OCI-LY3 (cell line): ENCODE measurements around the gene CCL11.

ENCODE experiments used
- H2AFZ ChIP-seq: fragments of 200-600, 300-600 bp; shearing (Covaris generic); 2 replicates; pipeline ENCODE4 v1.6.0; 2014; ENCODE audit warnings: antibody characterized with exemption, low read depth, low read length
- H3K27ac ChIP-seq: fragments of 200-600, 300-600 bp; sonication (generic); 2 replicates; pipeline ENCODE4 v1.5.1; 2014; ENCODE audit warnings: mild to moderate bottlenecking, low read length, moderate library complexity, mixed read lengths
- H3K27me3 ChIP-seq: fragments of 200-600, 300-600 bp; sonication (generic); 2 replicates; pipeline ENCODE4 v1.6.1; 2014; ENCODE audit warnings: low read depth, low read length, mixed read lengths
- H3K36me3 ChIP-seq: fragments of 200-600, 300-600 bp; sonication (generic); replicated peaks from 2 replicates; pipeline ENCODE3; 2014; ENCODE audit warnings: low read depth, low read length, mixed read lengths
- H3K4me1 ChIP-seq: fragments of 300-600, 200-600 bp; sonication (generic); 2 replicates; pipeline ENCODE4 v1.6.1; 2014; ENCODE audit warnings: low read length, mixed read lengths
- H3K4me2 ChIP-seq: fragments of 200-600, 300-600 bp; sonication (generic); 2 replicates; pipeline ENCODE4 v1.6.1; 2014; ENCODE audit warnings: low read length, mixed read lengths
- H3K4me3 ChIP-seq: fragments of 300-600, 200-600 bp; sonication (generic); 2 replicates; pipeline ENCODE4 v1.5.1; 2014; ENCODE audit warnings: antibody characterized with exemption, mild to moderate bottlenecking, low read length, moderate library complexity
- H3K79me2 ChIP-seq: fragments of 300-600, 200-600 bp; shearing (Covaris generic); 2 replicates; pipeline ENCODE4 v1.6.1; 2014; ENCODE audit warnings: mild to moderate bottlenecking, low read length, mixed read lengths
- H3K9ac ChIP-seq: fragments of 300-600, 200-600 bp; shearing (Covaris generic); 2 replicates; pipeline ENCODE4 v1.6.0; 2014; ENCODE audit warnings: mild to moderate bottlenecking, low read length, moderate library complexity
- H3K9me3 ChIP-seq: fragments of 200-600, 300-600 bp; shearing (Covaris generic); 2 replicates; pipeline ENCODE4 v1.6.1; 2014; ENCODE audit warnings: low read length, mixed read lengths; ENCODE audit not compliant: insufficient read depth
- H4K20me1 ChIP-seq: fragments of 200-600, 300-600 bp; sonication (generic); 2 replicates; pipeline ENCODE4 v1.6.1; 2016; ENCODE audit warnings: low read length, mixed read lengths; ENCODE audit not compliant: insufficient read depth
- CTCF ChIP-seq: fragments of 200-600, 300-600 bp; sonication (generic); IDR thresholded peaks from 2 replicates; pipeline ENCODE4 v1.5.1; 2014; ENCODE audit warnings: antibody characterized with exemption, low read length, low read depth
- EZH2phosphoT487 ChIP-seq: fragments of 200-600 bp; shearing (Covaris generic); IDR thresholded peaks from 2 replicates; pipeline ENCODE4 v1.6.1; 2018; ENCODE audit warnings: antibody characterized with exemption, mixed run types, low read depth

The CCL11 gene

GRCh38 chr17:34305061-34305460 is 19.5 kb downstream of the CCL11 start:
- no peak for TF ChIP-seq CTCF
- no peak for TF ChIP-seq EZH2phosphoT487
- Histone ChIP-seq H4K20me1 (no peaks in the 10 kb centered on the region), H3K79me2 (no peaks in the 10 kb centered on the region), H3K9ac (no peak overlapping the region), H3K4me3 (no peak overlapping the region), H3K27me3 (peaks cover 10% of the 10 kb centered on the region; the same call in 1 of the 2 replicates), H3K36me3 (no peaks in the 10 kb centered on the region), H3K4me2 (no peak overlapping the region), H3K9me3 (no peaks in the 10 kb centered on the region), H2AFZ (no peak overlapping the region), H3K4me1 (peaks cover 21% of the 10 kb centered on the region), H3K27ac (no peak overlapping the region)

DNA sequence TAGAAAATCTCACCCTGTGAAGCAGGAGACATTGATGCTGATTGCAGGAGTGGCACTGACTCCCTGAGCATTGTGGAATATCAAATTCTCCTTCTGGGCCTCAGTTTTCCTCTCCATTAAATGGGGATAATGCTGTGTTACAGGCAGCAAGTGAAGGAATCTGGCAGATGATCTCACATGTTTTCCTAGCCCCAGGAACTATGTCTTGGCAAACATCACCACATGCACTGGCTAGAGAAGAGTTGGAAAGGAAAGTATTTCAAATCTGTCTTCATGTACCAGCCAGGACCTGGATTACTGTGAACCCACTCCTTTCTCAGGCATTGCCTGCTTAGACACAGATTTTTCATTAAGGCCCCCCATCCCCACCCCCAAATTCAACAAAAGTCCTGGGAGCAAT is 20.1 kb downstream of the CCL11 start:
- no peak for TF ChIP-seq CTCF
- H3K9ac ChIP-seq = no peak overlapping the region
- H3K4me3 ChIP-seq = no peak overlapping the region
- H4K20me1 ChIP-seq = no peaks in the 10 kb centered on the region
- H3K4me1 ChIP-seq = peaks cover 21% of the 10 kb centered on the region
- H3K79me2 ChIP-seq = no peaks in the 10 kb centered on the region
- no peak overlapping the region for H2AFZ ChIP-seq
- H3K27ac ChIP-seq = no peak overlapping the region
- no peaks in the 10 kb centered on the region for H3K36me3 ChIP-seq
- no peak overlapping the region for H3K4me2 ChIP-seq
- H3K9me3 ChIP-seq = no peaks in the 10 kb centered on the region
- H3K27me3 ChIP-seq = peaks cover 11% of the 10 kb centered on the region

GRCh38 chr17:34306466-34306865 is 20.9 kb downstream of the CCL11 start:
- H3K9me3 ChIP-seq = no peaks in the 10 kb centered on the region
- no peak for TF ChIP-seq EZH2phosphoT487
- TF ChIP-seq CTCF = peak; percentile 22; the same call in 1 of the 2 replicates
- no peaks in the 10 kb centered on the region for H3K79me2 ChIP-seq
- H3K4me1 ChIP-seq = peaks cover 21% of the 10 kb centered on the region
- no peak overlapping the region for H3K9ac ChIP-seq
- H3K4me3 ChIP-seq = no peak overlapping the region
- H4K20me1 ChIP-seq = no peaks in the 10 kb centered on the region
- peak overlapping the region; percentile 35; the same call in 1 of the 2 replicates for H3K4me2 ChIP-seq
- no peak overlapping the region for H3K27ac ChIP-seq
- H3K36me3 ChIP-seq = no peaks in the 10 kb centered on the region
- peaks cover 15% of the 10 kb centered on the region for H3K27me3 ChIP-seq
- H2AFZ ChIP-seq = no peak overlapping the region

DNA sequence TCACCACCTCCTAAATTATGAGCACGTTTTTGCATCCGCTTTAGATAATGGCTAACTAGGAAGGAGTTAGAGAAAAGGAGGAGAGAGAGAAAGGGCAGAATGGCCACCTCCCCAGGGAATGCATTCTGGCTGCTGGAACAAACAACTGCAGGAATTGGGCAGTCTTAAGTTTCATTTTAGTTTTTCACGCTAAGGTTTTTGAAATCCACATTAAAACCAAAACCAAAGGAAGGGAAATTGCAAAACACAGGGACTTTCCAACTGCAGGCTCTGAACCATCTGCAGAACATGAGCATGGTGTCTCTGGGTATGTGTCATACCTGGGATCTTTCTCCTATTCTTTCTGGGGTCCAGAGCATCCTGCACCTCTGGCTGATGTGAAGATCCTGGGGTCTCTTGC is 21.6 kb downstream of the CCL11 start:
- H3K4me2 ChIP-seq = peak overlapping the region; percentile 35
- H3K4me3 ChIP-seq = no peak overlapping the region
- peaks cover 21% of the 10 kb centered on the region for H3K4me1 ChIP-seq
- no peaks in the 10 kb centered on the region for H4K20me1 ChIP-seq
- TF ChIP-seq CTCF (no peak), EZH2phosphoT487 (no peak)
- H3K9me3 ChIP-seq = no peaks in the 10 kb centered on the region
- H3K79me2 ChIP-seq = no peaks in the 10 kb centered on the region
- peaks cover 19% of the 10 kb centered on the region for H3K27me3 ChIP-seq
- no peak overlapping the region for H3K27ac ChIP-seq
- H3K36me3 ChIP-seq = no peaks in the 10 kb centered on the region
- H2AFZ ChIP-seq = no peak overlapping the region
- H3K9ac ChIP-seq = no peak overlapping the region
